Activated effector memory CD4-positive, alpha-beta T cell treated with Interleukin-2 at 50 U/mL for 16 hours (primary cell): ENCODE data around the gene IQCH.
"Not testable (repeated sequence)": the region's sequence is repeated elsewhere in the genome, so short reads cannot be mapped to it uniquely, and the experiment has no call there.

Experiments used
- DNase-seq: peaks from one replicate; pipeline ENCODE4 v3.0.0-alpha.2; 2020

IQCH gene

GRCh38 chr15:67401336-67401735, 146.8 kb downstream of the IQCH start:
- no peak for DNase-seq

GRCh38 chr15:67403428-67404154, 149.0 kb downstream of the IQCH start:
- DNase-seq = no peak

GRCh38 chr15:67405208-67406191, 150.9 kb downstream of the IQCH start:
- no peak for DNase-seq

- no peak for DNase-seq
Observed at GRCh38 chr15:67406257-67406861, 151.8 kb downstream of the IQCH start.

- DNase-seq = no peak
Observed at GRCh38 chr15:67407786-67408185, 153.2 kb downstream of the IQCH start.

- DNase-seq = no peak
Observed at GRCh38 chr15:67409175-67409574, 154.6 kb downstream of the IQCH start.

- DNase-seq = no peak
Observed at GRCh38 chr15:67411486-67411885, 156.9 kb downstream of the IQCH start.

GRCh38 chr15:67413770-67414390, 159.3 kb downstream of the IQCH start:
- no peak for DNase-seq

GRCh38 chr15:67415181-67415580, 160.6 kb downstream of the IQCH start:
- DNase-seq = no peak

GRCh38 chr15:67416891-67417290, 162.3 kb downstream of the IQCH start:
- DNase-seq = no peak

GRCh38 chr15:67419705-67420104, 165.1 kb downstream of the IQCH start:
- DNase-seq = no peak

- no peak for DNase-seq
Observed at GRCh38 chr15:67420137-67420536, 165.6 kb downstream of the IQCH start.

- DNase-seq = no peak
Observed at GRCh38 chr15:67421105-67421504, 166.5 kb downstream of the IQCH start.

- DNase-seq = no peak
Observed at GRCh38 chr15:67422296-67422695, 167.7 kb downstream of the IQCH start.

GRCh38 chr15:67433495-67434099, 179.0 kb downstream of the IQCH start:
- DNase-seq = no peak

GRCh38 chr15:67436351-67437250, 182.0 kb downstream of the IQCH start:
- DNase-seq = not testable (repeated sequence)

GRCh38 chr15:67444100-67444499, 189.5 kb downstream of the IQCH start:
- DNase-seq = no peak

- DNase-seq = no peak
Observed at GRCh38 chr15:67446449-67446848, 191.9 kb downstream of the IQCH start.

GRCh38 chr15:67448372-67448771, 193.8 kb downstream of the IQCH start:
- DNase-seq = not testable (repeated sequence)

GRCh38 chr15:67453703-67454102, 199.1 kb downstream of the IQCH start:
- DNase-seq = not testable (repeated sequence)
